Esophagus squamous epithelium (tissue), 5 donors: Measurements from ENCODE around the gene DLEC1. TPM values are rescaled to one million over a fixed set of nuclear protein-coding genes. Genes with fewer than 3 reads are reported as not detected.

Experiments used
- DNase-seq: peaks from one replicate; lab custom pipeline; 2025; lab: John Stamatoyannopoulos, UW
- H3K27ac ChIP-seq, 4 donors: fragments of 200-600 bp; sonication (generic); one replicate each; pipeline ENCODE4 v1.5.1; 2016 to 2019; ENCODE audit warnings: mild to moderate bottlenecking in 1 of 4
- H3K27me3 ChIP-seq, 4 donors: fragments of 200-600 bp; sonication (generic); 1 replicate in 3 of 4; 2 replicates in 1 of 4; pipeline versions ENCODE4 v1.5.1 to v1.6.0; 2017 to 2021; ENCODE audit warnings: antibody characterized with exemption in 1 of 4
- H3K36me3 ChIP-seq, 3 donors: fragments of 200-600 bp; sonication (generic); one replicate each; pipeline ENCODE4 v1.5.1; 2016 to 2019
- H3K4me1 ChIP-seq, 3 donors: fragments of 200-600 bp; sonication (generic); one replicate each; pipeline ENCODE4 v1.5.1; 2017 to 2019
- H3K4me3 ChIP-seq, 4 donors: fragments of 200-600 bp; sonication (generic); 1 replicate in 3 of 4; 2 replicates in 1 of 4; pipeline ENCODE4 v1.5.1; 2016 to 2019; ENCODE audit warnings: mild to moderate bottlenecking in 2 of 4, moderate library complexity in 1 of 4
- H3K9me3 ChIP-seq, 3 donors: fragments of 200-600 bp; sonication (generic); one replicate each; pipeline ENCODE4 v1.5.1; 2016 to 2019
- CTCF ChIP-seq, 6 experiments: fragments of 450-650 bp in 4 of 6; fragments of 200-600 bp in 2 of 6; sonication (generic) in 2 of 6; IDR thresholded peaks; one replicate each; pipeline ENCODE4 v1.5.1; 2016 to 2019; ENCODE audit warnings: antibody characterized with exemption in 6 of 6, mild to moderate bottlenecking in 4 of 6, moderate library complexity in 4 of 6
- POLR2A ChIP-seq, 4 donors: fragments of 450-650 bp; IDR thresholded peaks; one replicate each; pipeline ENCODE4 v1.6.1; 2017; ENCODE audit warnings: antibody characterized with exemption in 4 of 4, mild to moderate bottlenecking in 4 of 4, moderate library complexity in 3 of 4
- WGBS, 2 donors: methylation state at CpG; one replicate each; pipeline ENCODE4 v1.1.5; 2018; 5-methylcytosine and 5-hydroxymethylcytosine counted together
- intact Hi-C: fragments of 100-400 bp; cut with DNase I; formaldehyde crosslinking; loops from one replicate; pipeline ENCODE4 v1.15.0; 2022
- total RNA-seq, 4 donors: library from RNA; depleted of rRNA; stranded (reverse); fragments of >200 nt; gene quantifications; one replicate each; pipeline ENCODE4 v1.1.0, GENCODE V29; 2016
- donor health status: DM: yes; HTN: yes; CAD: no.

Gene DLEC1
- total RNA-seq, 4 donors from 2014 or later, result 0.19 TPM; not detected in 3

DNA sequence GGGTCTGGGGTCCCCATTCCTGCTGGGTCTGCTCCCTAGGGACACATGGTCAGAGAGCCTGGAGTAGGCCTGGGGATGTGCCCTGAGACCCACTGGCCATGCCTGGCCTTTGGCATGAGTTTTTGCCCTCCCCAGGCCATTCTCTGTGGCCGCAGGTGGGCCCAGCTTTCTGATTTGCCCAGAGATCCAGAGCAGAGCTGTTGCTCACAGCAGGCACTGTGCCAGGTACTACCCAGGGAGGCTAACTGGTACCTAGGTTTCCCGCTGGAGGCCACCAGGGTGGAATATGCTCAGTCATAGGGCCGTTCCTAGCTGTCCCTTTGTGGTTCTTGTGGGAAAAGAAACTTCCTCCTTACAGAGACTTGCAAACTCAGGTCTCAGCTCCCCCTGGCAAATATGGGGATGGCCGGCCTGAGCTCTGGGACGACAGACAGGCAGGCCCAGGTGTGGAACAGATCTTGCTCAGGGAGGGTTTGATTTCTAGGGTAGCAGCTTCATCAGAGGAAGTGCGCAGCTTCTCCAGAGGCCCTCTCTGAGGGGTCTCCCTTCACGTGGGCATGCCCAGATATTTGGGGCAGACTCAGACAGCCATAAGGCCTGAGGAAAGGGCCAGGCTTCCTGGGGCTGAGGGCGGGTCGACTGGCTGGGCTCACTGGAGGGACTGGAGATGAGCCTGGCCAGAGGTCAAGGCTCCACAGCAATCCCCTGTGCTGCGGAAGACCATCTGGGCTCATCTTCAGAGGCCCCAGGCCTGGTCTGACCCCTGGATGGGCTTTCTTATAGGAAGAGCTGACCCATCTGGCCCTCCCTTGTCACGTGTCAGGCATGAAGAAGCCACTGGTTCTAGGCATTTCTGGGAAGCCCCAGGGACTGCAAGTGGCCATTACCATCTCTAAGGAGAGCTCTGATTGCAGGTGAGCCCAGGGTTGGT lies 69.9 kb downstream of the DLEC1 start:
- WGBS, 2 donors, result no CpG with 5 or more reads among the region's 11 CpGs
- TF ChIP-seq CTCF (IDR thresholded peaks at IDR 0.05) (no peak), POLR2A (IDR thresholded peaks at IDR 0.05) (no peak)
- H3K4me1 ChIP-seq, result peaks cover 0 to 21% (median 0%) of the 10 kb centered on the region in 3 donors
- DNase-seq, result no peak
- intact Hi-C loops, result no loop called here
- no peaks in the 10 kb centered on the region for H3K9me3 ChIP-seq
- no peak overlapping the region for H3K27ac ChIP-seq
- H3K36me3 ChIP-seq, result no peaks in the 10 kb centered on the region
- no peaks in the 10 kb centered on the region for H3K27me3 ChIP-seq
- no peak overlapping the region for H3K4me3 ChIP-seq

DNA sequence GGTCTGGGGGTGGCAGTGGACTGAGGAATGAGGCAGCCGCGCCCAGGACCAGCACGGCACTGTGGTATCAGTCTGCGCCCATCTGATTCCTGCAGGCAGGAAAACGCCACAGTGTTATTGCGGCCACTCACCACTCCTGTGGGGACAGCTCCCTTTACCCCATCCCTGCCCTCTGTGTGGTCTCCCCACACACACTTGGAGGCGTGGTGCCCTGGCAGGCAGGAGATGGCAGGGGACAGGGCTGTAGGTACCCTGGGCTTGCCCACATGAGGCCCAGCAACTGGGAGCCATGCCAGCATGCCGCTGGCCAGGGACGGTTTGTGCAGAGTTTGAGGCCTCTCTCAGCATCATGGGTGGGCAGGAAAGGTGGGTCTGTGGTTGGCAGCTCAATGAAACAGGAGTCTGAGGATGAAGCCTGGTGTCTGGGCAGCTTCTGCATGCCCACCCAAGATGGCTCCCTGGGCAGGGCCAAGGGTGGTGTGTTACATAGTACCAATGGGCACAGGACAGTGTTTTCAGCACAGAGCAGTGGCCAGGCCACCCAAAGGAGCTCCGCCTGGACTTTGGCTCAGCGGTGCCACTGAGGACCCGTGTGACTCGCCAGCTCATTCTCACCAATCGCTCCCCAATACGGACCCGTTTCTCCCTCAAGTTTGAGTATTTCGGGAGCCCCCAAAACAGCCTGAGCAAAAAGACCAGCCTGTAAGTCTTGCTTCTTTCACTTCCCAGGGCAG lies 70.7 kb downstream of the DLEC1 start:
- WGBS, 2 donors, result 89 to 96% methylated on average over 5 to 10 of the region's 17 CpGs
- TF ChIP-seq CTCF (IDR thresholded peaks at IDR 0.05) (no peak), POLR2A (IDR thresholded peaks at IDR 0.05) (no peak)
- intact Hi-C loops, result loop anchor here (10.0 kb wide), 2 partner anchors 65 to 365 kb away; no protein-coding TSS in a partner anchor
- DNase-seq, result no peak
- no peaks in the 10 kb centered on the region for H3K36me3 ChIP-seq
- peaks cover 0 to 21% (median 0%) of the 10 kb centered on the region in 3 donors for H3K4me1 ChIP-seq
- no peak overlapping the region for H3K27ac ChIP-seq
- no peaks in the 10 kb centered on the region for H3K27me3 ChIP-seq
- no peak overlapping the region for H3K4me3 ChIP-seq
- no peaks in the 10 kb centered on the region for H3K9me3 ChIP-seq

- intact Hi-C loops, result loop anchor here (10.0 kb wide), 2 partner anchors 66 to 364 kb away; no protein-coding TSS in a partner anchor
Observed at GRCh38 chr3:38110314-38111050, 71.5 kb downstream of the DLEC1 start.

DNA sequence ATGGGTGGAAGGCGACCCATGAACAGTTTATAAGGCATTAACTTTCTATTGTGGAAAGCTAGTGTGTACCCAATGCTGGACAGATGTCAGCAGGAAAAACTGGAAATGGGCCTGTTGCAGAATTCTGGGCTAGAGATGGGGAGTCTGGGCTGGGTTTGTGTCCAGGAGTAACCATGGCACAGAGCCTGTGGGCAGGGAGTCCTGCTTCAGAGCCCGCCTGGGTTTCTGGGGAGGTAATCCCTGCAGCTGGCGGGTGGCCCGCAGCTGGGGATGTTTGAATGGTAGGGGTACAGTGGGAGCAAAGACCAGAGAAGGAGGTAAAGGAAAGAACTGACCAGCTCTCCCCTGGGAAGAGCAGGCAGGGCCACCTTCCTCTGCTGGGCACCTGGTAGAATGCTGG lies 72.2 kb downstream of the DLEC1 start:
- DNase-seq, result no peak

More at GRCh38 chr3:38110314-38111050, 71.5 kb downstream of the DLEC1 start:
- no peaks in the 10 kb centered on the region for H3K27me3 ChIP-seq
- H3K27ac ChIP-seq, result no peak overlapping the region
- TF ChIP-seq POLR2A (IDR thresholded peaks at IDR 0.05), result no peak
- TF ChIP-seq CTCF (IDR thresholded peaks at IDR 0.05), result no peak
- H3K9me3 ChIP-seq, result no peaks in the 10 kb centered on the region
- no peak for DNase-seq
- H3K36me3 ChIP-seq, result no peaks in the 10 kb centered on the region
- no peak overlapping the region for H3K4me3 ChIP-seq
- H3K4me1 ChIP-seq, result peaks cover 0 to 21% (median 0%) of the 10 kb centered on the region in 3 donors
- 86 to 89% methylated on average over 3 to 5 of the region's 6 CpGs for WGBS, 2 donors

More for the DNA sequence above, 72.2 kb downstream of the DLEC1 start:
- H3K27me3 ChIP-seq, result no peaks in the 10 kb centered on the region
- H3K9me3 ChIP-seq, result no peaks in the 10 kb centered on the region
- TF ChIP-seq POLR2A (IDR thresholded peaks at IDR 0.05) (no peak), CTCF (IDR thresholded peaks at IDR 0.05) (no peak)
- H3K27ac ChIP-seq, result no peak overlapping the region
- intact Hi-C loops, result loop anchor here (10.0 kb wide), 2 partner anchors 66 to 364 kb away; no protein-coding TSS in a partner anchor
- H3K4me3 ChIP-seq, result no peak overlapping the region
- WGBS, 2 donors, result 87 to 100% methylated on average over 2 to 4 of the region's 4 CpGs
- H3K36me3 ChIP-seq, result no peaks in the 10 kb centered on the region
- peaks cover 0 to 20% (median 0%) of the 10 kb centered on the region in 3 donors for H3K4me1 ChIP-seq
